ENCODE results near the gene FBP1. TPM values are rescaled to one million over a fixed set of nuclear protein-coding genes. Genes with fewer than 3 reads are reported as not detected.
"Not testable (repeated sequence)": the region's sequence is repeated elsewhere in the genome, so short reads cannot be mapped to it uniquely, and the experiment has no call there.

FBP1 gene
- total RNA-seq, 5 donors from 2014 or later (not counting 1 experiment from before 2014, with no cell fraction given) = 3.5 to 6.6 (median 3.8) TPM

GRCh38 chr9:94593459-94594345, 45.6 kb downstream of the FBP1 start, which contains the start of gene FBP2:
FBP2 (minus strand) TSS chr9:94593824; CDS start chr9:94593726, 98 bp downstream.
- Histone ChIP-seq H3K27ac (ENCODE audit: low read length) (no peak within 1 kb of the TSS), H3K9me3 (no peaks in the 10 kb centered on the region), H3K4me1 (ENCODE audit: control insufficient read depth in 1 of 2, extremely low read depth in 1 of 2, insufficient read depth in 2 of 2, low read length in 2 of 2) (no peaks in the 10 kb centered on the region), H3K27me3 (replicated peaks in 1 of 2; ENCODE audit: control insufficient read depth in 2 of 2, extremely low read depth in 1 of 2, insufficient read depth in 2 of 2, low read length in 1 of 2) (peaks cover 0 to 13% of the 10 kb centered on the region in 2 experiments), H3K4me3 (ENCODE audit: control insufficient read depth in 1 of 2, extremely low read depth in 1 of 2, low read length in 1 of 2) (no peak within 1 kb of the TSS), H3K36me3 (ENCODE audit: control insufficient read depth in 2 of 2, extremely low read depth in 1 of 2, insufficient read depth in 1 of 2, low read length in 1 of 2) (no peaks in the 10 kb centered on the region)
- 92% methylated on average over 13 of the region's 21 CpGs for WGBS (ENCODE audit: insufficient coverage)
- Mint-ChIP-seq H3K4me1 (no peaks in the 10 kb centered on the region), H3K27me3 (peaks cover 24 to 29% of the 10 kb centered on the region in 2 donors), H3K36me3 (no peaks in the 10 kb centered on the region), H3K4me3 (no peak within 1 kb of the TSS), H3K27ac (no peak within 1 kb of the TSS), H3K9me3 (no peaks in the 10 kb centered on the region)
- CTCF ChIA-PET = no interaction called here
- DNase-seq = no peak
- POLR2A ChIA-PET = no interaction called here
- no peak for ATAC-seq (replicated peaks in 1 of 4)

- peaks cover 24 to 28% of the 10 kb centered on the region in 2 donors for H3K27me3 Mint-ChIP-seq
- H3K36me3 ChIP-seq (ENCODE audit: control insufficient read depth in 2 of 2, extremely low read depth in 1 of 2, insufficient read depth in 1 of 2, low read length in 1 of 2); H3K9me3 Mint-ChIP-seq; ATAC-seq (replicated peaks in 1 of 4); H3K4me3 Mint-ChIP-seq; POLR2A ChIA-PET; H3K4me1 Mint-ChIP-seq; H3K36me3 Mint-ChIP-seq; H3K4me3 ChIP-seq (ENCODE audit: control insufficient read depth in 1 of 2, extremely low read depth in 1 of 2, low read length in 1 of 2); H3K27ac Mint-ChIP-seq; CTCF ChIA-PET; H3K27ac ChIP-seq (ENCODE audit: low read length); DNase-seq; H3K4me1 ChIP-seq (ENCODE audit: control insufficient read depth in 1 of 2, extremely low read depth in 1 of 2, insufficient read depth in 2 of 2, low read length in 2 of 2); H3K9me3 ChIP-seq: not testable (repeated sequence)
- WGBS (ENCODE audit: insufficient coverage) = 85% methylated on average over 2 of the region's 7 CpGs
- H3K27me3 ChIP-seq (replicated peaks in 1 of 2; ENCODE audit: control insufficient read depth in 2 of 2, extremely low read depth in 1 of 2, insufficient read depth in 2 of 2, low read length in 1 of 2) = peaks cover 0 to 17% of the 10 kb centered on the region in 2 experiments
Measured at GRCh38 chr9:94592683-94593082, 46.6 kb downstream of the FBP1 start.

GRCh38 chr9:94591876-94592275, 47.4 kb downstream of the FBP1 start:
- H3K27me3 Mint-ChIP-seq = peaks cover 24 to 27% of the 10 kb centered on the region in 2 donors
- POLR2A ChIA-PET = interaction anchor here in 1 of 2 donors (0.5 kb wide), 1 partner anchor 926 kb away, joined by 8 read pairs; no protein-coding TSS in a partner anchor
- ATAC-seq (replicated peaks in 1 of 4) (no peak), DNase-seq (no peak)
- Histone ChIP-seq H3K9me3 (no peaks in the 10 kb centered on the region), H3K36me3 (ENCODE audit: control insufficient read depth in 2 of 2, extremely low read depth in 1 of 2, insufficient read depth in 1 of 2, low read length in 1 of 2) (no peaks in the 10 kb centered on the region), H3K27ac (ENCODE audit: low read length) (no peak overlapping the region), H3K27me3 (replicated peaks in 1 of 2; ENCODE audit: control insufficient read depth in 2 of 2, extremely low read depth in 1 of 2, insufficient read depth in 2 of 2, low read length in 1 of 2) (peaks cover 0 to 17% of the 10 kb centered on the region in 2 experiments), H3K4me1 (ENCODE audit: control insufficient read depth in 1 of 2, extremely low read depth in 1 of 2, insufficient read depth in 2 of 2, low read length in 2 of 2) (no peaks in the 10 kb centered on the region), H3K4me3 (ENCODE audit: control insufficient read depth in 1 of 2, extremely low read depth in 1 of 2, low read length in 1 of 2) (no peak overlapping the region)
- H3K9me3 Mint-ChIP-seq = no peaks in the 10 kb centered on the region
- H3K36me3 Mint-ChIP-seq = no peaks in the 10 kb centered on the region
- WGBS (ENCODE audit: insufficient coverage) = 94% methylated on average over 3 of the region's 8 CpGs
- CTCF ChIA-PET = no interaction called here
- H3K4me3 Mint-ChIP-seq = no peak overlapping the region
- no peak overlapping the region for H3K27ac Mint-ChIP-seq
- peaks cover 0 to 4% (median 2%) of the 10 kb centered on the region in 3 donors for H3K4me1 Mint-ChIP-seq

- H3K4me1 ChIP-seq (ENCODE audit: control insufficient read depth in 1 of 2, extremely low read depth in 1 of 2, insufficient read depth in 2 of 2, low read length in 2 of 2); H3K4me3 ChIP-seq (ENCODE audit: control insufficient read depth in 1 of 2, extremely low read depth in 1 of 2, low read length in 1 of 2); H3K27ac Mint-ChIP-seq; ATAC-seq (replicated peaks in 1 of 4); DNase-seq; CTCF ChIA-PET; H3K36me3 Mint-ChIP-seq; H3K9me3 ChIP-seq; H3K9me3 Mint-ChIP-seq; H3K4me3 Mint-ChIP-seq; POLR2A ChIA-PET; H3K27ac ChIP-seq (ENCODE audit: low read length); H3K36me3 ChIP-seq (ENCODE audit: control insufficient read depth in 2 of 2, extremely low read depth in 1 of 2, insufficient read depth in 1 of 2, low read length in 1 of 2): not testable (repeated sequence)
- WGBS (ENCODE audit: insufficient coverage) = 96% methylated on average over 13 of the region's 38 CpGs
- peaks cover 24% of the 10 kb centered on the region in 2 donors for H3K27me3 Mint-ChIP-seq
- peaks cover 0 to 17% of the 10 kb centered on the region in 2 experiments for H3K27me3 ChIP-seq (replicated peaks in 1 of 2; ENCODE audit: control insufficient read depth in 2 of 2, extremely low read depth in 1 of 2, insufficient read depth in 2 of 2, low read length in 1 of 2)
- H3K4me1 Mint-ChIP-seq = peaks cover 0 to 11% (median 8%) of the 10 kb centered on the region in 3 donors
Measured at GRCh38 chr9:94591046-94591545, 48.2 kb downstream of the FBP1 start.

- Histone ChIP-seq H3K9me3 (no peaks in the 10 kb centered on the region), H3K27ac (ENCODE audit: low read length) (no peak overlapping the region), H3K4me1 (ENCODE audit: control insufficient read depth in 1 of 2, extremely low read depth in 1 of 2, insufficient read depth in 2 of 2, low read length in 2 of 2) (peaks cover 7 to 12% of the 10 kb centered on the region in 2 experiments), H3K27me3 (replicated peaks in 1 of 2; ENCODE audit: control insufficient read depth in 2 of 2, extremely low read depth in 1 of 2, insufficient read depth in 2 of 2, low read length in 1 of 2) (peaks cover 0 to 24% of the 10 kb centered on the region in 2 experiments), H3K36me3 (ENCODE audit: control insufficient read depth in 2 of 2, extremely low read depth in 1 of 2, insufficient read depth in 1 of 2, low read length in 1 of 2) (no peaks in the 10 kb centered on the region), H3K4me3 (ENCODE audit: control insufficient read depth in 1 of 2, extremely low read depth in 1 of 2, low read length in 1 of 2) (no peak overlapping the region)
- Mint-ChIP-seq H3K4me3 (no peak overlapping the region), H3K36me3 (no peaks in the 10 kb centered on the region), H3K4me1 (peaks cover 14 to 27% (median 23%) of the 10 kb centered on the region in 3 donors), H3K9me3 (no peaks in the 10 kb centered on the region), H3K27me3 (peaks cover 15 to 20% of the 10 kb centered on the region in 2 donors), H3K27ac (no peak overlapping the region)
- ChIA-PET CTCF (no interaction called here), POLR2A (interaction anchor here in 1 of 2 donors (0.5 kb wide), 1 partner anchor 1816 kb away, joined by 3 read pairs; no protein-coding TSS in a partner anchor)
- no peak for ATAC-seq (replicated peaks in 1 of 4)
- 82% methylated on average over 8 of the region's 9 CpGs for WGBS (ENCODE audit: insufficient coverage)
- DNase-seq = no peak
Measured at GRCh38 chr9:94588681-94589080, 50.6 kb downstream of the FBP1 start.

GRCh38 chr9:94586814-94587213, 52.5 kb downstream of the FBP1 start:
- ATAC-seq (replicated peaks in 1 of 4) (no peak), DNase-seq (no peak)
- Histone ChIP-seq H3K4me1 (ENCODE audit: control insufficient read depth in 1 of 2, extremely low read depth in 1 of 2, insufficient read depth in 2 of 2, low read length in 2 of 2) (peaks cover 7 to 12% of the 10 kb centered on the region in 2 experiments), H3K36me3 (ENCODE audit: control insufficient read depth in 2 of 2, extremely low read depth in 1 of 2, insufficient read depth in 1 of 2, low read length in 1 of 2) (no peaks in the 10 kb centered on the region), H3K9me3 (no peaks in the 10 kb centered on the region), H3K4me3 (ENCODE audit: control insufficient read depth in 1 of 2, extremely low read depth in 1 of 2, low read length in 1 of 2) (no peak overlapping the region), H3K27me3 (replicated peaks in 1 of 2; ENCODE audit: control insufficient read depth in 2 of 2, extremely low read depth in 1 of 2, insufficient read depth in 2 of 2, low read length in 1 of 2) (peaks cover 0 to 19% of the 10 kb centered on the region in 2 experiments), H3K27ac (ENCODE audit: low read length) (no peak overlapping the region)
- Mint-ChIP-seq H3K27me3 (peaks cover 8 to 14% of the 10 kb centered on the region in 2 donors), H3K27ac (no peak overlapping the region), H3K36me3 (no peaks in the 10 kb centered on the region), H3K4me3 (no peak overlapping the region), H3K4me1 (peaks cover 14 to 27% (median 23%) of the 10 kb centered on the region in 3 donors), H3K9me3 (no peaks in the 10 kb centered on the region)
- ChIA-PET CTCF (no interaction called here), POLR2A (no interaction called here)
- 81% methylated on average over 7 of the region's 9 CpGs for WGBS (ENCODE audit: insufficient coverage)

All from T-cell (primary cell).